HEK293T (cell line): ENCODE results near the gene PYY.

Experiments used
- ELF4 ChIP-seq: fragments of 450-650 bp; IDR thresholded peaks from 2 replicates; pipeline ENCODE4 v1.6.1; 2017; ENCODE audit warnings: antibody characterized with exemption
- FOXA1 ChIP-seq: fragments of 450-650 bp; IDR thresholded peaks from 2 replicates; pipeline ENCODE4 v1.6.1; 2016; ENCODE audit warnings: mild to moderate bottlenecking
- FOXK2 ChIP-seq: fragments of 450-650 bp; IDR thresholded peaks from 2 replicates; pipeline ENCODE4 v1.6.1; 2016; ENCODE audit warnings: mild to moderate bottlenecking
- FOXM1 ChIP-seq: fragments of 450-650 bp; IDR thresholded peaks from 2 replicates; pipeline ENCODE4 v1.6.1; 2017; ENCODE audit warnings: mild to moderate bottlenecking, borderline replicate concordance
- LEF1 ChIP-seq: fragments of 450-650 bp; IDR thresholded peaks from 2 replicates; pipeline ENCODE4 v1.6.1; 2017; ENCODE audit warnings: mild to moderate bottlenecking, borderline replicate concordance
- PKNOX1 ChIP-seq: fragments of 450-650 bp; IDR thresholded peaks from 2 replicates; pipeline ENCODE4 v1.6.1; 2016
- SP1 ChIP-seq: fragments of 450-650 bp; IDR thresholded peaks from 2 replicates; pipeline ENCODE4 v1.6.1; 2017
- SUZ12 ChIP-seq: fragments of 450-650 bp; IDR thresholded peaks from 2 replicates; pipeline ENCODE4 v1.6.1; 2016; ENCODE audit warnings: mild to moderate bottlenecking
- TARDBP ChIP-seq: fragments of 450-650 bp; IDR thresholded peaks from 2 replicates; pipeline ENCODE4 v1.6.1; 2016
- ZNF384 ChIP-seq: fragments of 450-650 bp; IDR thresholded peaks from 2 replicates; pipeline ENCODE4 v1.6.1; 2016

GRCh38 chr17:43952724-43953666 lies 745 bp downstream of the PYY start:
- TF ChIP-seq FOXK2 (no peak), TARDBP (no peak), SP1 (no peak), ZNF384 (no peak), LEF1 (no peak), FOXA1 (no peak), FOXM1 (no peak), PKNOX1 (no peak), SUZ12 (no peak), ELF4 (no peak)
